ENCODE data around the gene CDYL.

DNA sequence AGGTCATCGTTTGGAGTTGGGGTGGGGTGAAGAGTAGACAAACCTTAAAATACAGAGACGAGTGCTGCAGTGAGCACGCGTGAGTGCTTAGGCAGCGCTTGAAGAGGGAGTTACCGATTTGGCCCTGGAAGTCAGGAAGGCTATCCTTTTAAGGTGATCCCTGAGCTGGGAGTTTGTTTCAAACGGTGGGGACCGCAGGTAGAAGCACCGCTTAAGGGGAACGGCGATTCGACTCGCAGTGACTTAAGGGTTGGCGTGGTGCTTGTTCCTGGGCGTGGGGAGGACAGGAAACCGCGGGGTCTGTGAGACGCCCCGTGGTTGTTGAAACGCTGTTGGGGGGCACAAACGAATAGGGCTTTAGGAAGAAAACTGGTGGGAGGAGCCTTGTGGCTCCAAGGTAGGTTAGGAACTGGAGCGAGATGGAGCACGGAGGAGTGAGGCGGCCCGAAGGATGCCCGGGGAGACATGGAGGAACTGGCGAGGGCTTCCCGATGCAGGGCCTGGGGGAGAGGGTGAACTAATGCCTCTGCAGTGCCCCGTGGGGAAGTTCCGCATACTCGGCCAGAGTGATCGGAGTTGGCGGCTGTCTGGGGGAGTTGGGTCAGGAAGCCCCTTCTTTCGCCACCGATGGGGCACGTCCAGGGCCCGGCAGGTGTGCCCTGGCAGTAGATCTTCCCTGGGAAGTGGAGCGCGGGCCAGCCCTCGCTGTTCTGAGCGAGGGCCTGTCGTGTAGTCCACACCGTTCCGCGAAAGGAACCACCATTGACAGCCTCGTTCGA is 1.3 kb upstream of the CDYL start:
- TF ChIP-seq, protein P1, sequence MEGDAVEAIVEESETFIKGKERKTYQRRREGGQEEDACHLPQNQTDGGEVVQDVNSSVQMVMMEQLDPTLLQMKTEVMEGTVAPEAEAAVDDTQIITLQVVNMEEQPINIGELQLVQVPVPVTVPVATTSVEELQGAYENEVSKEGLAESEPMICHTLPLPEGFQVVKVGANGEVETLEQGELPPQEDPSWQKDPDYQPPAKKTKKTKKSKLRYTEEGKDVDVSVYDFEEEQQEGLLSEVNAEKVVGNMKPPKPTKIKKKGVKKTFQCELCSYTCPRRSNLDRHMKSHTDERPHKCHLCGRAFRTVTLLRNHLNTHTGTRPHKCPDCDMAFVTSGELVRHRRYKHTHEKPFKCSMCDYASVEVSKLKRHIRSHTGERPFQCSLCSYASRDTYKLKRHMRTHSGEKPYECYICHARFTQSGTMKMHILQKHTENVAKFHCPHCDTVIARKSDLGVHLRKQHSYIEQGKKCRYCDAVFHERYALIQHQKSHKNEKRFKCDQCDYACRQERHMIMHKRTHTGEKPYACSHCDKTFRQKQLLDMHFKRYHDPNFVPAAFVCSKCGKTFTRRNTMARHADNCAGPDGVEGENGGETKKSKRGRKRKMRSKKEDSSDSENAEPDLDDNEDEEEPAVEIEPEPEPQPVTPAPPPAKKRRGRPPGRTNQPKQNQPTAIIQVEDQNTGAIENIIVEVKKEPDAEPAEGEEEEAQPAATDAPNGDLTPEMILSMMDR (conservative IDR thresholded peaks at IDR 0.05; ENCODE audit: low read depth, low read length) = no peak
- no peak for TF ChIP-seq EZH2 (IDR thresholded peaks at IDR 0.05; ENCODE audit: low read length, unreplicated experiment)
- TF ChIP-seq EZH2phosphoT487 (IDR thresholded peaks at IDR 0.05; ENCODE audit: borderline replicate concordance, low read length) = no peak

Measured in PC-3 (cell line).